Measurements from ENCODE around the gene PI4KB.

- TF ChIP-seq CTCF (conservative IDR thresholded peaks at IDR 0.05) (no peak), EZH2 (IDR thresholded peaks at IDR 0.05; ENCODE audit: low read depth) (no peak)
Measured at GRCh38 chr1:151356696-151357095, 29.5 kb upstream of the PI4KB start.

All from PC-9 (cell line).